ENCODE data around the gene GOLGA1.
"Not testable (repeated sequence)": the region's sequence is repeated elsewhere in the genome, so short reads cannot be mapped to it uniquely, and the experiment has no call there.

The GOLGA1 gene

DNA sequence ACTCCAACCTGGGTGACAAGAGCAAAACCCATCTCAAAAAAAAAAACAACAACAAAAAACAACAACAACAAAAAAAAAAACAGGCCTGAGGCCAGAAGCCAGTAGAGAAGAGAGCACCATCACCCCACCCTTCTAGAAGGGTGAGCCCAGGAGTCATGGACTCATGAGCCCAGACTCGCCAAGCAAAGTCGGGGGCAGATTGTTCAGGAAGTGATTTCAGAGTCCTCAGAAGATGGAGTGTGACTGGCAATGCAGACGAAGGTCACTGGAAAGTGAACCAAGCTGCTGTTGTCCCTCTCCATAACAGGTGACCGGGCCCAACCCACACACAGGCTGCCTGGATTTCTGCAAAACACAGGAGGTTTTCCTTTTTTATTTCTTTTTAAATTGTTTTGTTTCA lies 96.6 kb downstream of the GOLGA1 start:
- Histone ChIP-seq H3K9me3 (ENCODE audit: low read length) (no peaks in the 10 kb centered on the region), H2AFZ (ENCODE audit: low read depth, low read length) (no peak overlapping the region), H3K36me3 (ENCODE audit: insufficient read depth, low read length) (no peaks in the 10 kb centered on the region), H3K27me3 (ENCODE audit: insufficient read depth, low read length) (no peaks in the 10 kb centered on the region), H3K4me3 (ENCODE audit: low read length) (no peak overlapping the region), H3K4me1 (ENCODE audit: insufficient read depth, low read length) (no peaks in the 10 kb centered on the region)

DNA sequence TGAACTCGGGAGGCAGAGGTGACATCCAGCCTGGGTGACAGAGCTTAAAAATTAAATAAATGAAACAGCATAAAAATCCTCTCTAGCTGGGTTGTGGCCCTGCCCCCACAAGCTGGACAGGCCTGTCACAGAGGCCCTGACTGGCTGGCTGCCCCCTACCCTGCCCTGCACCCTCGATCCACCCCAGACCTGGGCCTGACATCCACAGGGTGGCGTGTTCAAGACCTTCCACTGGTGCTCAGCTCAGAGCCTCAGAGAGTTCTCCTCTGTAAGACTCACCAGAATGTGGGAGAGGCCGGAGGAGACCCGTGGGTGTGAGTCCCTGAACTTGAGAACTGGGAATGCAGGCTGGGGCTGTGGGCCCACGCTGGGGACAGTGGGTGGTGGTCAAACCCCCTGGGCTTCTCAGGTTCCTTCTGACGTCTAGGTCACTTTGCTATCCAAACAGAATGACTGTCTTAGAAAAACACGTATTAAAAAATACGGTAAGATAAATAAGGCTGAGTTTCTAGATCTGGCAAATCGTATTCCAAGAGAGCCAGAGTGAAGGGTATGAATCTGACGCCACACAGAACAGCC lies 97.3 kb downstream of the GOLGA1 start:
- Histone ChIP-seq H2AFZ (ENCODE audit: low read depth, low read length) (no peak overlapping the region), H3K4me3 (ENCODE audit: low read length) (no peak overlapping the region), H3K9me3 (ENCODE audit: low read length) (no peaks in the 10 kb centered on the region), H3K36me3 (ENCODE audit: insufficient read depth, low read length) (no peaks in the 10 kb centered on the region), H3K27me3 (ENCODE audit: insufficient read depth, low read length) (no peaks in the 10 kb centered on the region), H3K4me1 (ENCODE audit: insufficient read depth, low read length) (no peaks in the 10 kb centered on the region)

DNA sequence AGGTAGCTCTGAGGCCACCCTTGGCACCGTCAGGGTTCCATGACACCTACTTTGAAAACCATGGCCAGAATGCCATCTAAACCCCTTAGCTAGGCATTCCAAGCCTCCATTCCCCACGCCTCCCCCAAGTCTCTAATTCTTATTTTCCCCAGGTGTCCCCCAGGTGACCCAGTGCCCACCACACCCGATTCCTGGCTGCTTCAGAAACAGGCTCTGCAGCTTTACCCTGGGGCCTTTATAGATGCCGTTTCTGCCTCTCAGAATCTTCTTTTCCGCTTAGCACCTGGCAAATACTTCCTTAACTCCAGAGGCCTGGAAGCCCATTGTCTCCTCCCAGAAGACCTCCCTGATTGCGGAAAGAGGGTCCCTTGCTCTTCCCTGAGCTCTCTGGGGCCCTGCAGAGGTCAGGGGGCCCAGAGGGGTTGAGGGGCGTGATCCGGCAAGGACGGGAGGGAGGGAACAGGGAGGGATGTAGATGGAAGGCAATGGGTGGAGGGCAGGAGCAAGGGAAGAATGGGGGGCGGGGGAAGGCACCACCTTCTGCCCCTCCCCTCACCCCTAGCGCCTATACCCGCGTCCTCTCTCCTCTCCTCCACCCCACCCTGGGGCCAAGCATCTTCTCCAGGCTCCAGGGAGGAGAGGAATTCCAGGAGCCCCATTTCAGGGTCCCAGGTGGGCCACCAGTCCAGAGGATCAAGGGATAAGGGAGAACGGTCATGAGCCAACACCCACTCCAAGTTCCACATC lies 99.6 kb downstream of the GOLGA1 start:
- no peak overlapping the region for H3K4me3 ChIP-seq (ENCODE audit: low read length)
- H3K36me3 ChIP-seq (ENCODE audit: insufficient read depth, low read length), result no peaks in the 10 kb centered on the region
- no peak overlapping the region for H2AFZ ChIP-seq (ENCODE audit: low read depth, low read length)
- H3K9me3 ChIP-seq (ENCODE audit: low read length), result no peaks in the 10 kb centered on the region
- H3K4me1 ChIP-seq (ENCODE audit: insufficient read depth, low read length), result no peaks in the 10 kb centered on the region
- no peaks in the 10 kb centered on the region for H3K27me3 ChIP-seq (ENCODE audit: insufficient read depth, low read length)

DNA sequence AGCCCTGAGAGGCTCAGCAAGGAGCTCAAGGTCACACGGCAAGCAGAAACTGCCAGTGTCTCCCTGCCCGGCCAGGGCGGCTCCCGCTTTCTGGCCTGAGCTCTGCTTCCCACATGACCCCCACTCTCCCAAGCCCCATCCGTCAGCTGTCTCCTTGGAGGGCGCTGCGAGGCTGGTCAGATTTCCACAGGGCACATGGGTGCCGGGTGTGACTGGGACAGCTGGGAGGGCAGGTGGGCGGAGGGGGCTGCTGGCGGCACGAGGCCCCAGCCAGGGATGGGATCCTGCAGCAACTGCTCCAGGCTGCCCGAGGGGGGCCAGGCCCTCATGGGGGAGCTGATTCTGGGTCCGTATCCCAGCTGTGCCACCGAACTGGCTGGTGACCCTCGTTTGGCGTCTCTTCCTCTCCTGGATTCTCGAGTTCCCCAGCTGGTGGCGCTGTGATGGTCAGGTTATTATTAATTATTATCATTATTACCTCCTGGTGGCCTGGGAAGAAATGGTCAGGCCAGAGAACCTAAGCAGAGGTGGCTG lies 100.5 kb downstream of the GOLGA1 start:
- H3K9me3 ChIP-seq (ENCODE audit: low read length), result no peaks in the 10 kb centered on the region
- H3K4me3 ChIP-seq (ENCODE audit: low read length), result no peak overlapping the region
- no peaks in the 10 kb centered on the region for H3K27me3 ChIP-seq (ENCODE audit: insufficient read depth, low read length)
- no peaks in the 10 kb centered on the region for H3K4me1 ChIP-seq (ENCODE audit: insufficient read depth, low read length)
- no peaks in the 10 kb centered on the region for H3K36me3 ChIP-seq (ENCODE audit: insufficient read depth, low read length)
- no peak overlapping the region for H2AFZ ChIP-seq (ENCODE audit: low read depth, low read length)

DNA sequence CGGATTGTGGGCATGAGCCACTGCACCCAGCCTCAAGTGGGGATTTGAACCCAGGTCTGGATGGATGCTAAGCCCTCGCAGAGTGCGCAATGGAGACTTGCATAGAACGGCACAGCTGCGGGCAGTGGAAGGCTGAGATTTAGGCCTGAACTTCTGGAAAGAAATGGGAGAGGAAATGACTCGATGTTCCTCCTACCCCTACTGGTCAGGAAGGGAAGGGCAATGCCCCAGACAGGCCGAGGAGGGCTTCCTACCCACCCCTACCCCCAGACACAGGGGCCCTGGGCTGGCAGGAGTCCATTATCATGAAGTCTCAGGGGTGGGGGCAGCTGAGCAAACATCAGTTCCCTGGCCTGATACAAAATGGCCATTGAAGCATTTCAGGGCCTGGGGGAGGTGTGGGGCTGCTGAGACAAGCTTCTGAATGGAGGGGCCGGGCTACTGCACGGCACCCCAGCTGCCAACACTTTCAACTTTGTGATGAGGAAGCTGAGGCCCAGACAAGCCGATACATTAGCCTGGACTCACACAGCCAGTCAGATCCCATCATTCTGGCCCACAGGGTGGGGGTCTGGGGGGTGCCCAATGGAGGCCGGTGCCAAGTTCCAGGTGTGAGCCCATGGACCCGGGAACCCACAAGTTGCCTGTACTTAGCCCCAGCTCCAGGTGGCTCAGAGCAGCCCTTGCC lies 101.1 kb downstream of the GOLGA1 start:
- Histone ChIP-seq H3K27me3 (ENCODE audit: insufficient read depth, low read length) (peaks cover 4% of the 10 kb centered on the region), H3K36me3 (ENCODE audit: insufficient read depth, low read length) (no peaks in the 10 kb centered on the region), H2AFZ (ENCODE audit: low read depth, low read length) (no peak overlapping the region), H3K4me3 (ENCODE audit: low read length) (no peak overlapping the region), H3K9me3 (ENCODE audit: low read length) (no peaks in the 10 kb centered on the region), H3K4me1 (ENCODE audit: insufficient read depth, low read length) (no peaks in the 10 kb centered on the region)

DNA sequence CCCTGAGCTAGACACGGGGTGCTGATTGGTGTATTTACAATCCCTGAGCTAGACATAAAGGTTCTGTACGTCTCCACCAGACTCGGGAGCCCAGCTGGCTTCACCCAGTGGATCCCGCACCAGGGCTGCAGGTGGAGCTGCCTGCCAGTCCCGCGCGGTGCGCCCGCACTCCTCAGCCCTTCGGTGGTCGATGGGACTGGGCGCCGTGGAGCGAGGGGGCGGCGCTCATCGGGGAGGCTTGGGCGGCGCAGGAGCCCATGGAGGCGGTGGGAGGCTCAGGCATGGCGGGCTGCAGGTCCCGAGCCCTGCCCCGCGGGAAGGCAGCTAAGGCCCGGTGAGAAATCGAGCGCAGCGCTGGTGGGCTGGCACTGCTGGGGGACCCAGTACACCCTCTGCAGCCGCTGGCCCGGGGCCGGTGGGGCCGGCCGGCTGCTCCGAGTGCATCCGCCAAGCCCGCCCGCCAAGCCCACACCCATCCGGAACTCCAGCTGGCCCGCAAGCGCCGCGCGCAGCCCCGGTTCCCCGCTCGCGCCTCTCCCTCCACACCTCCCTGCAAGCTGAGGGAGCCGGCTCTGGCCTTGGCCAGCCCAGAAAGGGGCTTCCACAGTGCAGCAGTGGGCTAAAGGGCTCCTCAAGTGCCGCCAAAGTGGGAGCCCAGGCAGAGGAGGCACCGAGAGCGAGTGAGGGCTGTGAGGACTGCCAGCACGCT lies 102.2 kb downstream of the GOLGA1 start:
- not testable (repeated sequence) for H3K27me3 ChIP-seq (ENCODE audit: insufficient read depth, low read length); H3K4me1 ChIP-seq (ENCODE audit: insufficient read depth, low read length); H3K4me3 ChIP-seq (ENCODE audit: low read length); H2AFZ ChIP-seq (ENCODE audit: low read depth, low read length); H3K9me3 ChIP-seq (ENCODE audit: low read length); H3K36me3 ChIP-seq (ENCODE audit: insufficient read depth, low read length)

DNA sequence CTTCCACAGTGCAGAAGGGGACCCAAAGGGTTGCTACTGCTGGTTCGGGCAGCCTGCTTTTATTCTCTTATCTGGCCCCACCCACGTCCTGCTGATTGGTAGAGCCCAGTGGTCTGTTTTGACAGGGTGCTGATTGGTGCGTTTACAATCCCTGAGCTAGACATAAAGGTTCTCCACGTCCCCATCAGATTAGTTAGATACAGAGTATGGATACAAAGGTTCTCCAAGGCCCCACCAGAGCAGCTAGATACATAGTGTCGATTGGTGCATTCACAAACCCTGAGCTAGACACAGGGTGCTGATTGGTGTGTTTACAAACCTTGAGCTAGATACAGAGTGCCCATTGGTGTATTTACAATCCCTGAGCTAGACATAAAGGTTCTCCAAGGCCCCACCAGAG lies 102.8 kb downstream of the GOLGA1 start:
- not testable (repeated sequence) for H3K4me1 ChIP-seq (ENCODE audit: insufficient read depth, low read length); H2AFZ ChIP-seq (ENCODE audit: low read depth, low read length); H3K4me3 ChIP-seq (ENCODE audit: low read length); H3K36me3 ChIP-seq (ENCODE audit: insufficient read depth, low read length); H3K27me3 ChIP-seq (ENCODE audit: insufficient read depth, low read length); H3K9me3 ChIP-seq (ENCODE audit: low read length)

DNA sequence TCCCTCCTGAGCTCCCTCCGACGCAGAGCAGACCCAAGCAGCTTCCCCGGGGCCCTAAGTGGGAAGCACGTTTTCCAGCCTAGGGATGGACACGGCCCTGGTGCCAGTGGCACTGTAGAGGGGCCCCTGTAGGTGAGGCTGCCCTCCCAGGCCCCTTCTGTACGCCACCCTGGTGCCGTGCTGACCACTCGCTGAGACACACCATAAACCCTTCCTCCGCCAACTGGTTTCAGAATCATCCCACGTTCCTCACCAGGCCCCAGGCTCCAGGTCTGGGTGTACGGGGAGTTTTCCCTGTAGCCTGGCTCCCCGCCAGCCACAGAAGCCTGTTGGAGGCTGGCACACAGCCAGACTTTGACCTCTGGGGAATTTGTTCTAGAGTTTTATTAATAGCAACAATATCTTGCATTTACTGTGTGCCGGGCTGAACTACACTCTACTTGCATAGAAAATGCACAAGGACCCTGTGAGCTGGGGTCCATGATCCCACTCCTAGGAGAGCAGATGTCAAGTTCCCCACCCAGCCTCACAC lies 105.8 kb downstream of the GOLGA1 start:
- H2AFZ ChIP-seq (ENCODE audit: low read depth, low read length), result no peak overlapping the region
- no peaks in the 10 kb centered on the region for H3K36me3 ChIP-seq (ENCODE audit: insufficient read depth, low read length)
- H3K4me1 ChIP-seq (ENCODE audit: insufficient read depth, low read length), result no peaks in the 10 kb centered on the region
- H3K27me3 ChIP-seq (ENCODE audit: insufficient read depth, low read length), result peaks cover 14% of the 10 kb centered on the region
- no peaks in the 10 kb centered on the region for H3K9me3 ChIP-seq (ENCODE audit: low read length)
- no peak overlapping the region for H3K4me3 ChIP-seq (ENCODE audit: low read length)

DNA sequence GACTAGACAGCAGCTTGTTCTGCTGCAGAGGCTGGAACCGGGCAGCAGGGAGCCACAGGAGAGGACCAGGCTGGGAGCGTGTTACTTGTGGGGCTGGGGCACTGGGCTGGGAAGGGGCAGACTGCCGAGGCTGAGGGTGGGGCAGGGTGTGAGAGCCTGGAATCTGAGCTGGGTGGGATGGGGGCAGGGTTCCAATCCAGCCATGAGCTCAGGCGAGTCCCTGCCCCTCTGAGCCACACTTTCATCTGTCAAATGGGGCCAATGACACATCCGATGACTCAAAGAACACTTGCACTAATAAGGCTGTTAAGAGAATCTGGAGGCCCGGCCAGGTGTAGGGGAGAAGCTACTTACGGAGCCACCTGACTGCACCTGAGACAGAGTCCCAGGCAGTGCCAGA lies 106.3 kb downstream of the GOLGA1 start:
- no peaks in the 10 kb centered on the region for H3K4me1 ChIP-seq (ENCODE audit: insufficient read depth, low read length)

DNA sequence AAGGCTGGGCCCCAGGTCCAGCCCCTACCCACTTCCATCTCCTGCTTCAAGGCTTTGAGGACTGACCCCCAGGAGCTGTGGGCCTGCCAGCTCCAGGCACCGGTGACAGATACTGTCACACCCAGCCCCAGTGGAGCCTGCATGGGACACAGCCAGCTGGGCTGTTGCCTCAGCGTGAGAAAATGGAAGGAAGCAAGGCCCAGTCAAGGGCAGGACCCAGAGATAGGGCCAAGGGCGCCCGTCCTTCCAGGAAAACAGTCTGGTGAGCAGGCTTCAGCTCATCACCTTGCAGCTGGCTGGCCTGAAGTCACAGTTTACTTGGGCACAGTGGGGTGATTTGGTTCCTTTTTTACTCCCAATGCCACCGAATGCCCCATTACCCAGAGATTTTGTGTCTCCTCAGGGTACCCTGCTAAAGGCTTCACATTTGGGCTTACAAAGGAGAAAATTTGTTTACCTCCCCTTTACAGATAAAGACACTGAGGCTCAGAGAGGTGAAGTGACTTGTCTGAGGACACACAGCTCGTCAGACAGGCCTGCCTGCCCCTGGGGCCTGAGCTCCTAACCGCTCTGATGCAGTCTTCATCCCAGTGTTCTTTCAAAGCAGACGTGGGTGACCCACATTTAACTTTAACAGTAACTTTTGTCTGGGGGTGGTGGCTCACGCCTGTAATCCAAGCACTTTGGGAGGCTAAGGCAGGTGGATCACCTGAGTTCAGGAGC lies 109.1 kb downstream of the GOLGA1 start:
- H3K4me3 ChIP-seq (ENCODE audit: low read length), result no peak overlapping the region
- H3K27me3 ChIP-seq (ENCODE audit: insufficient read depth, low read length), result peaks cover 14% of the 10 kb centered on the region
- no peak overlapping the region for H2AFZ ChIP-seq (ENCODE audit: low read depth, low read length)
- no peaks in the 10 kb centered on the region for H3K36me3 ChIP-seq (ENCODE audit: insufficient read depth, low read length)
- H3K9me3 ChIP-seq (ENCODE audit: low read length), result no peaks in the 10 kb centered on the region
- H3K4me1 ChIP-seq (ENCODE audit: insufficient read depth, low read length), result no peaks in the 10 kb centered on the region

More for the DNA sequence above, 106.3 kb downstream of the GOLGA1 start:
- Histone ChIP-seq H3K27me3 (ENCODE audit: insufficient read depth, low read length) (peaks cover 14% of the 10 kb centered on the region), H2AFZ (ENCODE audit: low read depth, low read length) (no peak overlapping the region), H3K36me3 (ENCODE audit: insufficient read depth, low read length) (no peaks in the 10 kb centered on the region), H3K4me3 (ENCODE audit: low read length) (no peak overlapping the region), H3K9me3 (ENCODE audit: low read length) (no peaks in the 10 kb centered on the region)

DNA sequence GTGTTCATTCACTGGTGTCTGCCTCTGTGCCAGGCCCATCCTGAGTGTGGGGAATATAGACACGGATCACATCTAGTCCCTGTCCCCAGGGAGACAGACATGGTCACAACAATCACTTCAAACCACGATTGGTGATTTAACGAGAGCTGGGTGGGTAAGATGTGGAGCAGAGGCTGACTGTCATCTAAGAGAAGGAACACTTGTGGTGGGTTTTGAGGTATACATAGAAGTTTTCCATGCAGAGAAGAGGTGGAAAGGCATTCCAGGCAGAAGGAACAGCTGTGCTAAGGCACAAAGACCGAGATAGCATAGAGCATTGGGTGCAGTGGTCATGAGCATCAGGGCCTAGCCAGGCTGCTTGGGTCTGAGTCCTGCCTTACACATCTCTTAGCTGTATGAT lies 110.3 kb downstream of the GOLGA1 start:
- H3K36me3 ChIP-seq (ENCODE audit: insufficient read depth, low read length), result no peaks in the 10 kb centered on the region
- peaks cover 14% of the 10 kb centered on the region for H3K27me3 ChIP-seq (ENCODE audit: insufficient read depth, low read length)
- no peak overlapping the region for H3K4me3 ChIP-seq (ENCODE audit: low read length)
- H2AFZ ChIP-seq (ENCODE audit: low read depth, low read length), result no peak overlapping the region
- H3K4me1 ChIP-seq (ENCODE audit: insufficient read depth, low read length), result no peaks in the 10 kb centered on the region
- no peaks in the 10 kb centered on the region for H3K9me3 ChIP-seq (ENCODE audit: low read length)

DNA sequence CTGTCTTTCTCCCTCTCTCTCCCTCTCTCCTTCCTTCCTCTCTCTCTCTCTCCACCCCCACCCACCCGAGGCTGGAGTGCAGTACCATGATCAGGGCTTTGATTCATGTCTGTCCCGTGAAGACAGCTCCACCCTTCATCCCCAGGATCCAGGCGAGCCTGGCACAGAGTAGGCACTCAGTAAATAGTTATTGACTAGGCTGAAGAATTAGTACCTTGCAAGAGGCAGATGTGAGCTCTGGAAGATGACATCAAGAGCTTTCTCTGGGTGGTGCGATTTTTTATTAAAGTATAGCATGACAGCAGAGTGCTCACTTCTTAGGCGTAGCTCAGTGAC lies 111.6 kb downstream of the GOLGA1 start:
- H3K9me3 ChIP-seq (ENCODE audit: low read length), result no peaks in the 10 kb centered on the region
- no peak overlapping the region for H3K4me3 ChIP-seq (ENCODE audit: low read length)
- no peak overlapping the region for H2AFZ ChIP-seq (ENCODE audit: low read depth, low read length)
- H3K27me3 ChIP-seq (ENCODE audit: insufficient read depth, low read length), result peaks cover 8% of the 10 kb centered on the region
- H3K36me3 ChIP-seq (ENCODE audit: insufficient read depth, low read length), result no peaks in the 10 kb centered on the region
- H3K4me1 ChIP-seq (ENCODE audit: insufficient read depth, low read length), result no peaks in the 10 kb centered on the region
